ENCODE data around the gene BABAM2. TPM values are rescaled to one million over a fixed set of nuclear protein-coding genes. Genes with fewer than 3 reads are reported as not detected.
A peak's percentile ranks its signal among the peaks of the same experiment; 100 is the strongest.

The BABAM2 gene
- total and polyA plus RNA-seq, 9 of the 15 experiments (the other 6 are each of a cell fraction or from before 2014, with no cell fraction given) = 10.9 to 37.4 (median 25.6) TPM

- H3K4me1 ChIP-seq (replicated peaks in 1 of 2; ENCODE audit: control insufficient read depth in 2 of 2, insufficient read depth in 2 of 2, low read length in 2 of 2) = no peaks in the 10 kb centered on the region
- H3K27ac ChIP-seq (ENCODE audit: extremely low read depth, low read depth, low read length) = no peak overlapping the region
- no peaks in the 10 kb centered on the region for H3K27me3 ChIP-seq (ENCODE audit: control insufficient read depth in 2 of 2, insufficient read depth in 2 of 2, low read length in 2 of 2)
- no peak overlapping the region for H3K9ac ChIP-seq (ENCODE audit: insufficient read depth in 1 of 2, low read depth in 2 of 2, low read length in 2 of 2)
- in situ Hi-C loops (cut with MboI) = no loop called here
- intact Hi-C loops (cut with micrococcal nuclease) = no loop called here
- no peaks in the 10 kb centered on the region for H3K79me2 ChIP-seq (ENCODE audit: control insufficient read depth, insufficient read depth, low read length)
- no peaks in the 10 kb centered on the region for H4K20me1 ChIP-seq (replicated peaks; ENCODE audit: control insufficient read depth, insufficient read depth, low read length)
- CTCF ChIA-PET (ENCODE audit: low intra/inter-chr PET ratio) = no interaction called here
- no peak overlapping the region for H3K4me3 ChIP-seq
- BruUV-seq (replicated peaks) = no TSS peak
- H3K36me3 ChIP-seq (ENCODE audit: control insufficient read depth, insufficient read depth, low read length) = no peaks in the 10 kb centered on the region
- POLR2A ChIA-PET = no interaction called here
- WGBS (ENCODE audit: insufficient coverage, low coverage, missing lambda C conversion rate) = 10% methylated on average over 5 of the region's 5 CpGs
- H3K9me1 ChIP-seq (ENCODE audit: control insufficient read depth, insufficient read depth, low read length) = no peaks in the 10 kb centered on the region
- no peak overlapping the region for H3K4me2 ChIP-seq (ENCODE audit: insufficient read depth, low read length)
- no peak overlapping the region for H2AFZ ChIP-seq (ENCODE audit: low read depth, low read length)
- FAIRE-seq (no peak), ATAC-seq (no peak), DNase-seq (ENCODE audit: extremely low read depth in 1 of 4, low spot score in 3 of 4) (no peak)
- H3K9me3 ChIP-seq (replicated peaks; ENCODE audit: control insufficient read depth, insufficient read depth, low read depth, low read length) = no peaks in the 10 kb centered on the region
- TF ChIP-seq ZBTB43 (CRISPR knock-in tag; IDR thresholded peaks at IDR 0.05) = no peak
- peak; percentile 22; the same call in 1 of the 2 replicates for TF ChIP-seq CEBPB (tag; IDR thresholded peaks at IDR 0.05)
These were observed 294.6 kb downstream of the BABAM2 start for GRCh38 chr2:28185153-28185552.

- no peak overlapping the region for H3K27ac ChIP-seq (ENCODE audit: extremely low read depth, low read depth, low read length)
- no peaks in the 10 kb centered on the region for H3K9me3 ChIP-seq (replicated peaks; ENCODE audit: control insufficient read depth, insufficient read depth, low read depth, low read length)
- DNase-seq (ENCODE audit: extremely low read depth in 1 of 4, low spot score in 3 of 4) (no peak), FAIRE-seq (no peak), ATAC-seq (no peak)
- H3K9ac ChIP-seq (ENCODE audit: insufficient read depth in 1 of 2, low read depth in 2 of 2, low read length in 2 of 2) = no peak overlapping the region
- 13% methylated on average over 2 of the region's 2 CpGs for WGBS (ENCODE audit: insufficient coverage, low coverage, missing lambda C conversion rate)
- H3K4me2 ChIP-seq (ENCODE audit: insufficient read depth, low read length) = no peak overlapping the region
- POLR2A ChIA-PET = no interaction called here
- H3K9me1 ChIP-seq (ENCODE audit: control insufficient read depth, insufficient read depth, low read length) = no peaks in the 10 kb centered on the region
- BruUV-seq (replicated peaks) = no TSS peak
- CTCF ChIA-PET (ENCODE audit: low intra/inter-chr PET ratio) = no interaction called here
- no peaks in the 10 kb centered on the region for H3K4me1 ChIP-seq (replicated peaks in 1 of 2; ENCODE audit: control insufficient read depth in 2 of 2, insufficient read depth in 2 of 2, low read length in 2 of 2)
- no peaks in the 10 kb centered on the region for H3K36me3 ChIP-seq (ENCODE audit: control insufficient read depth, insufficient read depth, low read length)
- H3K4me3 ChIP-seq = no peak overlapping the region
- H3K27me3 ChIP-seq (ENCODE audit: control insufficient read depth in 2 of 2, insufficient read depth in 2 of 2, low read length in 2 of 2) = no peaks in the 10 kb centered on the region
- no peaks in the 10 kb centered on the region for H3K79me2 ChIP-seq (ENCODE audit: control insufficient read depth, insufficient read depth, low read length)
- in situ Hi-C loops (cut with MboI) = no loop called here
- H4K20me1 ChIP-seq (replicated peaks; ENCODE audit: control insufficient read depth, insufficient read depth, low read length) = no peaks in the 10 kb centered on the region
- intact Hi-C loops (cut with micrococcal nuclease) = no loop called here
- no peak overlapping the region for H2AFZ ChIP-seq (ENCODE audit: low read depth, low read length)
- TF ChIP-seq REST (IDR thresholded peaks at IDR 0.05; ENCODE audit: borderline replicate concordance) = no peak
- TF ChIP-seq REST (CRISPR knock-in tag; IDR thresholded peaks at IDR 0.05; ENCODE audit: low read depth) = no peak
- no peak for TF ChIP-seq PHB (CRISPR knock-in tag; IDR thresholded peaks at IDR 0.05)
- TF ChIP-seq ZSCAN29 (IDR thresholded peaks at IDR 0.05) = no peak
- no peak for TF ChIP-seq NFIC (IDR thresholded peaks at IDR 0.05)
- no peak for TF ChIP-seq GATAD2B (IDR thresholded peaks at IDR 0.05; ENCODE audit: borderline replicate concordance)
- no peak for TF ChIP-seq EP300 (IDR thresholded peaks at IDR 0.05; ENCODE audit: low read length)
These were observed 295.4 kb downstream of the BABAM2 start for GRCh38 chr2:28185891-28186290.
